Gastrocnemius medialis (tissue), 4 donors: ENCODE measurements around the gene TRPV3.

Experiments
- CTCF ChIP-seq, 5 experiments: fragments of 450-650 bp in 3 of 5; fragments of 200-600 bp in 2 of 5; sonication (generic) in 2 of 5; IDR thresholded peaks in 4 of 5; conservative IDR thresholded peaks in 1 of 5; 1 replicate in 4 of 5; 2 replicates in 1 of 5; pipeline ENCODE4 v1.5.1; 2016 to 2019; ENCODE audit warnings: antibody characterized with exemption in 5 of 5, mild to moderate bottlenecking in 3 of 5, moderate library complexity in 3 of 5
- POLR2A ChIP-seq, 2 donors: fragments of 450-650 bp; IDR thresholded peaks; one replicate each; pipeline ENCODE4 v1.6.1; 2017; ENCODE audit warnings: antibody characterized with exemption in 2 of 2, mild to moderate bottlenecking in 2 of 2, moderate library complexity in 2 of 2

DNA sequence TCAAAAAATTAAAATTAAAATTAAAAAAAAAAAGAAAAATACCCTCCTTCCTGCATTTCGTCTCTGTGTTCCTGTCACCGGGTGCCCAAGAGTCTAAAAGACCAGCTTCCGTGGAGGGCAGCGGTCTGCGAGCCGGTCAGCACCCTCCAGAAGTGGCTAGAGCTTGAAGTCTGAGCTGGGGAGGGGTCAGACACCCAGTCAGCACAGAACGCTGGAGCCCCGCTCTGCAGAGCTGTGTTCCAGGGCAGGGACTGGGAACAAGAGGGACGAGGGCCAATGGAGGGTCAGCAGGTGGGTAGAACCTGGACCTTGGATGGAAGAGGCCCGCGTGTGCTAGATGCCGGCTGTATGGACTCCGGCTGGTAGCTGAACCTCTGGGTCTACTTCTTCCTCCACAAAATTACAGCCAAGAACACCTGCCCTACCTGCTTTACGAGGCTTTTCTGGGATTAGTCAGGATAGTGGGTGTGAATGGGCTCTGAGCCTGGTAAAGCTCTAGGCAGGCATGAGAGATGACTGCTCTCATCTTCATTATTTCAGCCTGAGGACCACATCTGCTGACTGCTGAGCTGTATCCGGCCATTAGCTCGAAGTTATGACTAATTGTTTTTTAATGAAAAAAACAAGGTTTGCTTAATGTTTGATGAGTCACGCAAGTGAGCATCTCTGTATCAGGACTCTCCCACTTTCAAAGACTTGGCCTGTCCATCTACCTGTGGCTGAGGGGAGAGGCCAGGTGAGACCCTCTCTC, 45.7 kb upstream of the TRPV3 start:
- TF ChIP-seq CTCF (IDR thresholded peaks at IDR 0.05 in 4 of 5, conservative IDR thresholded peaks at IDR 0.05 in 1 of 5) (no peak), POLR2A (IDR thresholded peaks at IDR 0.05) (no peak)
